GM13977 (cell line): ENCODE data around the gene PRDM1.

Experiments
- DNase-seq: peaks from one replicate; pipeline ENCODE4 v3.0.0; 2012; ENCODE audit warnings: low spot score
- in situ Hi-C: fragments of 300-500 bp; cut with MboI; formaldehyde crosslinking; loops from one replicate; pipeline ENCODE4 v1.12.0; 2022; ENCODE audit warnings: low sequenced_read_pairs, low pct_unique_long_range_greater_than_20kb, mixed read lengths, inconsistent platforms; ENCODE audit not compliant: unreplicated experiment
- TF ChIP-seq, protein P1 (sequence below): IDR thresholded peaks from 2 replicates; pipeline ENCODE4 v1.5.1; 2012; ENCODE audit warnings: mild to moderate bottlenecking, control low read depth; ENCODE audit not compliant: insufficient read depth; ENCODE audit errors: extremely low read depth, missing control alignments

The PRDM1 gene

DNA sequence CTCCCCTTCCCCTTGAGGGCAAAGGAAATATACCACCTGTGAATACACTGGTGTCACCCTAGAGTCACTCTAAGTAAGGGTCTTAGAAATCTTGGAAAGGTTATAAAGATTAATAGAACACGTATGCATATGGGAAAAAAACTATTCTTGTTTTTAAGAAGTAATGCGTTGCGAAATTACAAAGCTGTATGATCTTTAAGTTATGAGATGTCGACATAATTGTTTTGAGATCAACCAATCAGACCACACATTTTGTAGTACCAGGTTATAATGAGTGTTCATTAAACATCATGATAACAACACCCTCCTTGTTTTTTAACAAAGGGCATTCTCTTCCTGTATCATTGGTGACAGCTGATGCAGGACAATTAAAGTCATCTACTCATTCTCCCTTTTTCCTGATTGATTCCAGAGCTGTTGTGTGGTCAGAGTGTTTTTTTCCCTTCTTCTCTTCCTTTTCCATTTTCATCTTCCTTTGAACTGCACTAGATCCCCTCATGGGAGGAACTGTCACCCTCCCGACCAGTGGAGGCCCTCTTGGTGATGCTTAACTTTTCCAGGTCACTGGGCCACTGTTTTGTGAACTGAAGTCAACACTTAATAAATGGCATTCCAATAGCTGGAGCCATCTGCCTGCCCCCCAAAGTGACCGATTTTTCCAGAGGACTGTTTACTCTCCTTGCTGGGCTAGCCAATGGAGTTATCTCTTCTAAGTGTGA lies 37.0 kb downstream of the PRDM1 start:
- in situ Hi-C loops: no loop called here
- TF ChIP-seq, protein P1, sequence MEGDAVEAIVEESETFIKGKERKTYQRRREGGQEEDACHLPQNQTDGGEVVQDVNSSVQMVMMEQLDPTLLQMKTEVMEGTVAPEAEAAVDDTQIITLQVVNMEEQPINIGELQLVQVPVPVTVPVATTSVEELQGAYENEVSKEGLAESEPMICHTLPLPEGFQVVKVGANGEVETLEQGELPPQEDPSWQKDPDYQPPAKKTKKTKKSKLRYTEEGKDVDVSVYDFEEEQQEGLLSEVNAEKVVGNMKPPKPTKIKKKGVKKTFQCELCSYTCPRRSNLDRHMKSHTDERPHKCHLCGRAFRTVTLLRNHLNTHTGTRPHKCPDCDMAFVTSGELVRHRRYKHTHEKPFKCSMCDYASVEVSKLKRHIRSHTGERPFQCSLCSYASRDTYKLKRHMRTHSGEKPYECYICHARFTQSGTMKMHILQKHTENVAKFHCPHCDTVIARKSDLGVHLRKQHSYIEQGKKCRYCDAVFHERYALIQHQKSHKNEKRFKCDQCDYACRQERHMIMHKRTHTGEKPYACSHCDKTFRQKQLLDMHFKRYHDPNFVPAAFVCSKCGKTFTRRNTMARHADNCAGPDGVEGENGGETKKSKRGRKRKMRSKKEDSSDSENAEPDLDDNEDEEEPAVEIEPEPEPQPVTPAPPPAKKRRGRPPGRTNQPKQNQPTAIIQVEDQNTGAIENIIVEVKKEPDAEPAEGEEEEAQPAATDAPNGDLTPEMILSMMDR: no peak
- DNase-seq: no peak

DNA sequence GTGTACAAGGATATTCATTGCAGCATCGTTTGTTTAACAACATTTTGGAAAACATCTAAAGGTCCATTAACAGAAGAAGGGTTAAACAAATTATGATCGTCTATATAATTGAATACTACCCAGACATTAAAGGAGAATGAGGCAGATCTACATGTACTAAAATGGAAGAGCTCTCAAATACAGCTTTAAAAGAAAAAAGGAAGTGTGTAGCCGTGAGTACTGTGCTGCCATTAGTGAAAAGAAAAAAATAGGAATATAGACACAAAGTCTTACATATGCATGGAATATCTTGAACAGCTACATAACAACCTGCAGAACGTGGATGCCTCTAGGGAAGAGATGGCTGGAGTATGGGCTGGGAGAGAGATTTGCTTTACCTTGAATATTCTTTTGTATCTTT lies 37.9 kb downstream of the PRDM1 start:
- no peak for DNase-seq
- in situ Hi-C loops: no loop called here
- TF ChIP-seq, protein P1: no peak

DNA sequence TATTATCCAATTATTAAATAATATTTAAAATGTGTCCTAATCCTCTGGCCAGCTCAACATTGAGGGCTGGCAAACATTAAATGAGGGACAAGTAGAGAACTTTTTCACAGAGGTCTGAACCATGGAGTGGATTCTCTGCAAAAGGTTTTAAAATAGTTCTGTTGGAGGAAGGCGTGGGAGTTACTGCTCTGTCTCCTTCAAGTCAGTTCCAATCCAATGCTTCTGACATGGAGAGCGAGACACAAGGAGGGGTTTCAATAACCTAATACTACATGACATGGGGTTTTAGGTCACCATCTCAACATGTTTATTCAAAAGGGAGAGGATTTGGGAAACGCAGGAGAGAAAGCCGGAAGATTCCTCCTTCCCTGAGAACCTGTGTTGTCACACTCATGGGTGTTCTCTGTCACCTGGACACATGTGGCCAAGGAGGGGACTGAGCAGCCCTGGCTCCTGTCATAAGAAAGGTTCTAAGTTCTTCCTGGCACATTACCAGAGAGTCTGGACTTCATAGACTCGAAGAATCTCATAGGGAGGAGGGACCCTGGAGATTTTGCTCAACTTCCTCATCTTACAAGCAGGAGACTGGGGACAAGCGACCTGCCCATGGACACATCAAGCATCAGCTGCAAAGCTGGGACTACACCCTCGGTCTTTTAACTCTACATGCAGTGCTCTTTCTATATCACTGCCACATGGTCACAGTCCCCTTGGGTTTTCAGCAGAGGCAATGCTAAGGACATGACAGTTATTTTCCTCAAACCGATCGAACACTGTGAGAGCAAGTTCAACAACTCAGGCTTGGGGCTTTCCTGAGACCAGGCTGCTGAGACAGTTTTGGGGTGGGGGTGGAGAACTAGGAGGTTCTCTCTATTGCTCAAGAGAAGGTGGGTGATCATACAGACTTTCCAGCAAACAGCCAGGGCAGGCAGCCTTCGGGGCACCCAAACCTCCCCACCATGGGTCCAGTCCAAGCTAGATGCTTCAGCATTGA lies 38.6 kb downstream of the PRDM1 start:
- in situ Hi-C loops: no loop called here
- TF ChIP-seq, protein P1: no peak
- DNase-seq: no peak

DNA sequence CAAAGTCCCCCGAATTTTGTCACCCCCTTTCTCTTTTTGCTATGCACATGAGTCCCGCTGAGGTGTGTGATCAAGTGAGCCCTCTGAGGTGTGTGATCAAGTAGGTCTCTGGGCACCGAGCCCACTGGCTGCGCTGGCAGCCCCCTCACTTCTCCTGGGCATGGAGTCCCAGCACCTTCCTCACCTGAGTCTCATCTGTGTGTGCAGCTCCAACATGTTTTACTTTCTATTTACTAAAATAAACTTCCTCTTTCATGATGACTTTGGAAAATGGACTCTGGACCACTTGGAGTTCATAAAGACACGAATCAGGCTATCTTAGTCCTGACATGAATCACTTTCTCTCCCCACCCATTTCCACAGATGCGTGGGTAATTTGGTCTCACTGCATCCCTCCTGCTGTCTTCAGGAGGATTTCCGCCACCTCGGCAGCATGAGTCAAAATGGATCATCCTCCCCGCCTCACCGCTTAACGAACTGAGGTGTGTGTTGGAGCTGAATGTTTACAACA lies 39.8 kb downstream of the PRDM1 start:
- TF ChIP-seq, protein P1: no peak
- in situ Hi-C loops: no loop called here
- peak; percentile 41 for DNase-seq

DNA sequence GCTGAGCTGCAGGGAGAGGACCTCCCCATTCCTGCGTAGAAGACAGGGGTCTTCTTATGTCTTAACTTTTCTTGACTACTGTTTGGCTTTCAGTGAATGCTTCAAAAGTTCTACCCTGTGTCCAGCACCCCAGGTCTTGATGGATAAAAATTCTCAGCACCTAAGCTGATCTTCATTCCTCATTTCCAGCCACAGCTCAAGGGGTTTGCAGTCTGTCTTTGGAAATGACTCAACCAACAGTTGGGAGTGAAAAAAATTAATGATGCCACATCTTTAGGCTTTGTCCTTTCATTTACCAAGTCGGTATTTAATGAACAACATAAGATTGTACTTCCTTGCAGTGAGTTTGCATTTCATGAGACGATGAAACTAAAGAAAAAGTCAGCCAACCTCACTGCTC lies 40.3 kb downstream of the PRDM1 start:
- TF ChIP-seq, protein P1: no peak
- in situ Hi-C loops: no loop called here
- no peak for DNase-seq

DNA sequence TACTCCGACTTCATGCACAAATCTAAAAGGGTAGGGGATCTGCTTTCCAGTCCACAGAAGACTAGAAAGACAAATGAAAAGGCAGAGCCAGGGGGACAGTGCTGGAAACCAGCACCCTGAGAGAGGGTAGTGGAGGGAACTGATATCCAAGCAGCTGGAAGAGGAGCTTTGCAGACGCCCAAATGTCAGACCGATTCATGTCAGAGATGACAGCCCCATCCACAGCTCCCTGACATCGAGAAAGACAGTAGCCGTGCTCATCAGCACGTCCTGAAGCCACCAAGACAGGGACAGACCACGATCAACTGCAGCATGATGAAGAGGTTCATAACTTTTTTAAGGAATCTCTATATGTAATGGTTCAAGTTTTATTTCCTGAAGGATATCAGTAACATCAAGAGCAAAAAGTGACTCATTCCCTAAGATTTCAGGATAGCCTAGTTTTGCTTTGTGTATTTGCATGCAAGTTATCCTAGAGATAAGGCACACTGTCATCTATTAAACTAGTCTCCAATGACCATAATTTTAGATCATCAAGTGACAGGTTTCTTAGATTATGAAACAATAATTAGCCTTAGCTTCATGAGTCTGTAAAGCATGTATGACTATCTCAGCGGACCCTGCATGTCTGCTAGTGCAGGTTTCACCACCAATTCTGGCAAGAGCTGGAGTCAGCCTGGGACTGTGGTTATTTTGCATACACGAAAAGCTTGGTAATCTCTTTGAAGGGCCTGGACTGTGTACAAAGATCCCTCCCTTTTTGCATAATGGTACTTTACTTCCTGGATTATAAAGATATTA lies 43.0 kb downstream of the PRDM1 start:
- in situ Hi-C loops: no loop called here
- DNase-seq: no peak

More for the DNA sequence above, 43.0 kb downstream of the PRDM1 start:
- TF ChIP-seq, protein P1: no peak
